ENCODE data around the gene SAMD3. TPM values are rescaled to one million over a fixed set of nuclear protein-coding genes. Genes with fewer than 3 reads are reported as not detected.

SAMD3 gene
- total and polyA plus RNA-seq, 2 of the 4 experiments (the other 2 are of a cell fraction), result 3.0 to 3.9 TPM

DNA sequence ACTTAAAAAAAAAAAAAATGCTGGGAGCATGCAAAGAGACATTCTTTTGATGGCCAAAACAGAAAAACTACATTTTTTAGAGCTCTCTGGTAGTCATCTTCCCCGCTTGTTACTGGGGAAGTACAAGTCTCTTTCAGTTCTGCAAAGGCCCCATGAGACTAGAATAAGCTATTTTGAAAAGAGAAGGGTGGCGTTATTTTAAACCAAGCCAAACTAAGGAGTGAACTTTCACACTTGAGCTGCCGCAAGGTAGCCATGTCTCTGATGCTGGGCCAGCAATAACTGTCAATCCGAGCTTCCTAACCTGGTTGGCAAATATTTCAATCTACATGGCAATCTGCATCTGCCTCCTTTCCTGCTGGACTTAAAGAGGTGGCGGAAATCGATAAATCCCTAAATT, 107.7 kb downstream of the SAMD3 start:
- Histone ChIP-seq H4K5ac (ENCODE audit: low read depth, low read length) (no peak overlapping the region), H3K9me1 (ENCODE audit: insufficient read depth, low read length) (peaks cover 3% of the 10 kb centered on the region; the same call in 1 of the 2 replicates), H3K36me3 (ENCODE audit: control insufficient read depth, insufficient read depth, low read length) (no peaks in the 10 kb centered on the region; the same call in 1 of the 2 replicates), H4K20me1 (ENCODE audit: insufficient read depth, low read length) (no peaks in the 10 kb centered on the region), H3K14ac (replicated peaks; ENCODE audit: low read depth, low read length) (no peak overlapping the region), H2BK15ac (ENCODE audit: low read depth, low read length) (no peak overlapping the region; the same call in 2 of the 3 replicates), H3K23ac (ENCODE audit: low read depth, low read length) (no peak overlapping the region), H3K9ac (ENCODE audit: low read depth, low read length) (no peak overlapping the region), H2AFZ (replicated peaks; ENCODE audit: low read length, poor library complexity) (no peak overlapping the region), H2BK120ac (ENCODE audit: low read depth, low read length) (no peak overlapping the region), H3K56ac (ENCODE audit: extremely low read depth, insufficient read depth, low read length) (no peak overlapping the region), H2BK5ac (ENCODE audit: low read depth, low read length, poor library complexity, severe bottlenecking) (no peak overlapping the region), H3K4me1 (ENCODE audit: control insufficient read depth, insufficient read depth, low read length) (no peaks in the 10 kb centered on the region), H3K27me3 (ENCODE audit: control insufficient read depth, insufficient read depth, low read length) (no peaks in the 10 kb centered on the region), H3K9me3 (ENCODE audit: control insufficient read depth, insufficient read depth, low read length) (no peaks in the 10 kb centered on the region), H4K8ac (ENCODE audit: low read depth in 2 of 2, low read length in 2 of 2) (no peak overlapping the region), H3K79me1 (ENCODE audit: low read depth in 1 of 2, low read length in 2 of 2) (no peaks in the 10 kb centered on the region; a peak in 1 of 4 replicates), H3K27ac (ENCODE audit: insufficient read depth, low read length) (no peak overlapping the region), H2BK20ac (ENCODE audit: low read depth, low read length) (no peak overlapping the region), H3K18ac (ENCODE audit: low read depth, low read length) (no peak overlapping the region), H3K4me3 (ENCODE audit: insufficient read depth, low read depth, low read length) (no peak overlapping the region), H3K4me2 (ENCODE audit: low read depth, low read length) (no peak overlapping the region), H4K91ac (ENCODE audit: insufficient read depth, low read depth, low read length) (no peak overlapping the region), H2AK5ac (ENCODE audit: low read depth, low read length) (no peak overlapping the region), H3K4ac (ENCODE audit: low read depth, low read length) (no peak overlapping the region), H2AK9ac (replicated peaks; ENCODE audit: low read depth, low read length, poor library complexity) (no peak overlapping the region)
- no peak for TF ChIP-seq SMC3 (IDR thresholded peaks at IDR 0.05; ENCODE audit: low read depth, low read length)
- TF ChIP-seq MAZ (IDR thresholded peaks at IDR 0.05; ENCODE audit: borderline replicate concordance, low read depth, low read length), result no peak
- TF ChIP-seq MXI1 (IDR thresholded peaks at IDR 0.05; ENCODE audit: borderline replicate concordance, low read depth, low read length), result no peak
- TF ChIP-seq, protein P1, sequence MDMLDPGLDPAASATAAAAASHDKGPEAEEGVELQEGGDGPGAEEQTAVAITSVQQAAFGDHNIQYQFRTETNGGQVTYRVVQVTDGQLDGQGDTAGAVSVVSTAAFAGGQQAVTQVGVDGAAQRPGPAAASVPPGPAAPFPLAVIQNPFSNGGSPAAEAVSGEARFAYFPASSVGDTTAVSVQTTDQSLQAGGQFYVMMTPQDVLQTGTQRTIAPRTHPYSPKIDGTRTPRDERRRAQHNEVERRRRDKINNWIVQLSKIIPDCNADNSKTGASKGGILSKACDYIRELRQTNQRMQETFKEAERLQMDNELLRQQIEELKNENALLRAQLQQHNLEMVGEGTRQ (IDR thresholded peaks at IDR 0.05; ENCODE audit: low read depth, low read length), result no peak
- no peak for TF ChIP-seq FOS (IDR thresholded peaks at IDR 0.05; ENCODE audit: low read depth, low read length)
- TF ChIP-seq NFE2L2 (IDR thresholded peaks at IDR 0.05; ENCODE audit: low read depth, low read length), result no peak
- no peak for TF ChIP-seq CEBPB (IDR thresholded peaks at IDR 0.05; ENCODE audit: low read depth, low read length)
- TF ChIP-seq, protein P2, sequence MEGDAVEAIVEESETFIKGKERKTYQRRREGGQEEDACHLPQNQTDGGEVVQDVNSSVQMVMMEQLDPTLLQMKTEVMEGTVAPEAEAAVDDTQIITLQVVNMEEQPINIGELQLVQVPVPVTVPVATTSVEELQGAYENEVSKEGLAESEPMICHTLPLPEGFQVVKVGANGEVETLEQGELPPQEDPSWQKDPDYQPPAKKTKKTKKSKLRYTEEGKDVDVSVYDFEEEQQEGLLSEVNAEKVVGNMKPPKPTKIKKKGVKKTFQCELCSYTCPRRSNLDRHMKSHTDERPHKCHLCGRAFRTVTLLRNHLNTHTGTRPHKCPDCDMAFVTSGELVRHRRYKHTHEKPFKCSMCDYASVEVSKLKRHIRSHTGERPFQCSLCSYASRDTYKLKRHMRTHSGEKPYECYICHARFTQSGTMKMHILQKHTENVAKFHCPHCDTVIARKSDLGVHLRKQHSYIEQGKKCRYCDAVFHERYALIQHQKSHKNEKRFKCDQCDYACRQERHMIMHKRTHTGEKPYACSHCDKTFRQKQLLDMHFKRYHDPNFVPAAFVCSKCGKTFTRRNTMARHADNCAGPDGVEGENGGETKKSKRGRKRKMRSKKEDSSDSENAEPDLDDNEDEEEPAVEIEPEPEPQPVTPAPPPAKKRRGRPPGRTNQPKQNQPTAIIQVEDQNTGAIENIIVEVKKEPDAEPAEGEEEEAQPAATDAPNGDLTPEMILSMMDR (conservative IDR thresholded peaks at IDR 0.05; ENCODE audit: low read depth, low read length), result no peak
- no peak for TF ChIP-seq RFX5 (IDR thresholded peaks at IDR 0.05; ENCODE audit: low read depth, low read length)
- TF ChIP-seq RCOR1 (IDR thresholded peaks at IDR 0.05; ENCODE audit: insufficient replicate concordance, low read length), result no peak
- no peak for TF ChIP-seq CHD1 (IDR thresholded peaks at IDR 0.05; ENCODE audit: low read depth, low read length)
- in situ Hi-C loops (cut with MboI; ENCODE audit: low sequenced_read_pairs) (no loop called here), intact Hi-C loops (cut with micrococcal nuclease) (no loop called here), dilution Hi-C loops (cut with HindIII; ENCODE audit: low sequenced_read_pairs, unreplicated experiment) (no loop called here)
- no TSS peak for BruUV-seq (replicated peaks)
- DNase-seq (no peak), ATAC-seq (ENCODE audit: low read depth) (no peak)
- no CpG with 5 or more reads among the region's 6 CpGs for WGBS, 2 experiments (ENCODE audit: extremely low coverage in 2 of 2, insufficient read length in 1 of 2)
- ChIA-PET CTCF (interaction anchor here (1.1 kb wide), 1 partner anchor 9 kb away, joined by 3 read pairs; no protein-coding TSS in a partner anchor), POLR2A (ENCODE audit: unreplicated experiment) (no interaction called here)
